ENCODE data around the gene SELENOV. TPM values are rescaled to one million over a fixed set of nuclear protein-coding genes. Genes with fewer than 3 reads are reported as not detected.

Gene SELENOV
- total RNA-seq, 1 experiment from 2014 or later: not detected

GRCh38 chr19:39496063-39496462, 18.9 kb upstream of the SELENOV start:
- no TSS peak for BruUV-seq (replicated peaks)
- H3K79me2 ChIP-seq (ENCODE audit: insufficient read depth, low read length): no peaks in the 10 kb centered on the region
- H3K4me3 ChIP-seq (replicated peaks in 1 of 2; ENCODE audit: low read depth in 1 of 2, low read length in 2 of 2): no peak overlapping the region
- DNase-seq (ENCODE audit: low read depth, low spot score) (no peak), ATAC-seq (no peak)
- ChIA-PET RAD21 (ENCODE audit: low non-redundant PET in 1 of 2, low total read pairs in 2 of 2, uncharacterized antibody in 2 of 2, unreplicated experiment in 2 of 2) (no interaction called here), POLR2A (no interaction called here), CTCF (no interaction called here)
- TF ChIP-seq POLR2AphosphoS5 (IDR thresholded peaks at IDR 0.05; ENCODE audit: low read depth, low read length): no peak
- no peak for TF ChIP-seq CTCF (IDR thresholded peaks at IDR 0.05 in 2 of 3, conservative IDR thresholded peaks at IDR 0.05 in 1 of 3; ENCODE audit: borderline replicate concordance in 1 of 3, insufficient read depth in 1 of 3, low read depth in 2 of 3, low read length in 2 of 3)
- TF ChIP-seq SRF (IDR thresholded peaks at IDR 0.05; ENCODE audit: low read depth): no peak
- no peak for TF ChIP-seq ZFX (IDR thresholded peaks at IDR 0.05)
- TF ChIP-seq CEBPB (IDR thresholded peaks at IDR 0.05; ENCODE audit: low read depth): no peak
- no peak for TF ChIP-seq POLR2A (IDR thresholded peaks at IDR 0.05; ENCODE audit: borderline replicate concordance, extremely low read depth, insufficient read depth, insufficient read length)
- TF ChIP-seq CBX3 (IDR thresholded peaks at IDR 0.05; ENCODE audit: low read depth): no peak
- TF ChIP-seq SP1 (IDR thresholded peaks at IDR 0.05; ENCODE audit: low read depth): no peak
- no peak for TF ChIP-seq YY1 (IDR thresholded peaks at IDR 0.05; ENCODE audit: extremely low read depth, insufficient replicate concordance, low read depth, low read length)
- TF ChIP-seq MAX (IDR thresholded peaks at IDR 0.05): no peak
- TF ChIP-seq ZNF274 (IDR thresholded peaks at IDR 0.05; ENCODE audit: low read depth, low read length): no peak
- intact Hi-C loops (cut with micrococcal nuclease): no loop called here
- H4K20me1 ChIP-seq (ENCODE audit: insufficient read depth): no peaks in the 10 kb centered on the region
- no peak overlapping the region for H2AFZ ChIP-seq (ENCODE audit: low read depth, low read length, poor library complexity, severe bottlenecking)
- no peaks in the 10 kb centered on the region for H3K36me3 ChIP-seq (ENCODE audit: control insufficient read depth in 1 of 2, insufficient read depth in 2 of 2, low read length in 2 of 2)
- no peaks in the 10 kb centered on the region for H3K9me2 ChIP-seq (ENCODE audit: insufficient read depth)
- no peak overlapping the region for H3K4me2 ChIP-seq (ENCODE audit: low read length)
- no peaks in the 10 kb centered on the region for H3K27me3 ChIP-seq (ENCODE audit: insufficient read depth, low read length)
- H3K9ac ChIP-seq (ENCODE audit: low read length): no peak overlapping the region
- H3K9me3 ChIP-seq (ENCODE audit: control insufficient read depth in 1 of 2, insufficient read depth in 1 of 2, low read depth in 1 of 2, low read length in 2 of 2): no peaks in the 10 kb centered on the region
- no peak overlapping the region for H3K27ac ChIP-seq (ENCODE audit: low read depth, low read length)
- peaks cover 0 to 7% of the 10 kb centered on the region in 2 experiments; a peak in 2 of 4 replicates for H3K4me1 ChIP-seq (ENCODE audit: control insufficient read depth in 1 of 2, insufficient read depth in 2 of 2, low read length in 2 of 2)

Measured in HCT116 (cell line).